AG09319 (cell line): ENCODE measurements around the gene OPRL1.
A peak's percentile ranks its signal among the peaks of the same experiment; 100 is the strongest.

Experiments
- DNase-seq: peaks from one replicate; pipeline ENCODE4 v3.0.0-alpha.2; 2010; ENCODE audit warnings: low read depth; ENCODE audit errors: extremely low read depth
- CTCF ChIP-seq: IDR thresholded peaks from 2 replicates; pipeline ENCODE4 v1.5.1; 2011; ENCODE audit warnings: low read depth, mild to moderate bottlenecking, inconsistent platforms, low read length, moderate library complexity

OPRL1 gene

GRCh38 chr20:64053841-64054661, 25.8 kb upstream of the OPRL1 start:
- no peak for DNase-seq

GRCh38 chr20:64055396-64055892, 24.4 kb upstream of the OPRL1 start:
- no peak for TF ChIP-seq CTCF
- no peak for DNase-seq

More at GRCh38 chr20:64053841-64054661, 25.8 kb upstream of the OPRL1 start:
- TF ChIP-seq CTCF: no peak

GRCh38 chr20:64055893-64056638, 23.8 kb upstream of the OPRL1 start:
- no peak for TF ChIP-seq CTCF
- DNase-seq: no peak

- TF ChIP-seq CTCF: no peak
- no peak for DNase-seq
These were observed 23.3 kb upstream of the OPRL1 start for GRCh38 chr20:64056639-64056888.

GRCh38 chr20:64056889-64057627, 22.8 kb upstream of the OPRL1 start:
- no peak for DNase-seq
- no peak for TF ChIP-seq CTCF

- no peak for DNase-seq
- TF ChIP-seq CTCF: peak; percentile 88
These were observed 22.0 kb upstream of the OPRL1 start for GRCh38 chr20:64057628-64058498.
